Measurements from ENCODE around the gene TXNDC8. TPM values are rescaled to one million over a fixed set of nuclear protein-coding genes. Genes with fewer than 3 reads are reported as not detected.
"Not testable (repeated sequence)": the region's sequence is repeated elsewhere in the genome, so short reads cannot be mapped to it uniquely, and the experiment has no call there.

Gene TXNDC8
- total RNA-seq, 1 donor from 2014 or later = not detected

DNA sequence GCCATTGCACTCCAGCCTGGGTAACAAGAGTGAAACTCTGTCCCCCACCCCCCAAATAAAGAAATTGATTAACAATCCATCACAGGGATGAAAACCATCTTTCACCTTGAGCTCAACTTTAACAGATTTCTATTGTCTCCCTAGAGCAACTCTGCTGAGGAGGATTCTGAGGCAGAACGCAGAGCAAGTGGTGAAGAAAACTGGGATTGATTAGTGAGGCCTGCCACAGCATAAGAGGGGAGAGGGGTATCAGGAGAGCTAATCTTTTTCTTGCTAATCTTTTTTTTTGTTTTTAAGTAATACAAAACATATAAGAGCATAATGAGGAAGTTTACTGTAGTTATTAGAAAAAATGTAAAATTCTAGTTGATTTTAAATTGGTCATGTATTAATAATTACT lies 8.9 kb downstream of the TXNDC8 start:
- no peak for DNase-seq (ENCODE audit: low read depth in 2 of 2)

DNA sequence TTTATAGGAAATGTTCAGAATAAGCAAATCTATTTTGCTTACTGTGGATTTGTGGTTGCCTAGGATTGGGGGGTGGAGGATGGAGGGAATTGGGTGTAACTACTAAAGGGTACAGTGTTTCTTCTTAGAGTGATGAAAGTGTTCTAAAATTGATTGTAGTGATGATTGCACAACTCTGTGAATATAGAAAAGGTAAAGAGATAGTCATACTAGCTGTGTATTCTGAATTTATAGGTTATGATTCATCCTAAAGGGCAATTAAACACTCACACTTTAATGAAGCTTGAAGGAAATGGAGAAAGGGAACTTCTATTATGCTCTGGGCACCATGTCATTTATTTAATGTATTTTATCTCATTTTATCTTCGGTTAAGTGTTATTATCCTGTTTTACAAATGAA lies 9.9 kb downstream of the TXNDC8 start:
- no peak for DNase-seq (ENCODE audit: low read depth in 2 of 2)

DNA sequence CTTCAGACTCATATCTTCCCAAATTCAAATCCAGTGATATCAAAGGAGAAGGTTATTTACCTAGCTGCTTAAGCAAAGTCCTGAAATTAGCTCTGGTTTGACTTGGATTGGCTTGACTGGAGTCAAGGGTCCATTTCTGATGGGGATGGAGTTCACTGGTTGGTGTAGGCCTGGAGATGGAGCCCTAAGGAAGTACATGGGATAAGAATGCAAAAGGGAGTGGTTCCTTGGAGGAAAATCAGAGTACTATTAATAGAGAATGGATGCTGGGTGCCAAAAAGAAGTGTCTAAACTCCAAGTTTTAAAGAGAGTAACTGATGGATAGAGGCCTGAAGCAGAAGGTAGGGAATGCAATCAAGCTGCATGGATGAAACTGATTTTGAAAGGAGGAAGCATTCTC lies 13.8 kb downstream of the TXNDC8 start:
- DNase-seq (ENCODE audit: low read depth in 2 of 2) = no peak

DNA sequence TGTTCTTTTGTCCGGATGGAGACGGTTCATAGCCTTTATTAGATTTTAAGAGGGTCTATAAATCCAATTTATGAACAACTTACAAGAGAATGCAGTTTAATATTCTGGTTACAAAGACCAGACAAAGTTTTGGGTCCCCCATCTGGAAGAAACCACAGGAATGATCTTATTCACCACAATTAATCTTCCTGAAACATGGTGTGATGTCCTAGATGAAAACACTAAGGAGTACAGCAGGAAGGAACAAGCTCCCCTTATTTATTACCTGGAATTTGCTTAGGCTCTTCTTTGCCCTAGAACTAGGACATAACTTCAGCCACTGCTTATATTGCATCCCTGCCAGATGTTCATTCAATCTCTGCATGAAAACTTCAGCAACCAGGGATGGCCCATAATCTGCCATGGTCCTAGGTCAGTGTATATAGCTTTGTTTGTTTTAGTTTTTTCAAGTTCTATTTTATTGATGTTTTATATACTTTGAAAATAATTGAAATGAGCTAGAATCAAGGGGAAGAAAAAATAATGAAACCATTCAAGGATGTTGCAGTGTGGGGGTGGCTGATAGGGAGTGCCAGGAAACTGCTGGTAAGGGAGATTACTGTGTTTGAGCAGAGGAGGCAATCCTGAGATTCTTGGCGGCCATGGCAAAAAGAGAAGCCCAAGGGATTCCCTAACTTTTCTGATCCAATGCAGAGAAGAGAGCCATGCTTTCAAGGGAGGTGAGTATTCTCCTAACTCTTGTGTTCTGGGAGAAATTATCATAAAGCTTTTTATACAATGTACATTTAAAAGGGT lies 16.8 kb downstream of the TXNDC8 start:
- DNase-seq (ENCODE audit: low read depth in 2 of 2) = no peak

DNA sequence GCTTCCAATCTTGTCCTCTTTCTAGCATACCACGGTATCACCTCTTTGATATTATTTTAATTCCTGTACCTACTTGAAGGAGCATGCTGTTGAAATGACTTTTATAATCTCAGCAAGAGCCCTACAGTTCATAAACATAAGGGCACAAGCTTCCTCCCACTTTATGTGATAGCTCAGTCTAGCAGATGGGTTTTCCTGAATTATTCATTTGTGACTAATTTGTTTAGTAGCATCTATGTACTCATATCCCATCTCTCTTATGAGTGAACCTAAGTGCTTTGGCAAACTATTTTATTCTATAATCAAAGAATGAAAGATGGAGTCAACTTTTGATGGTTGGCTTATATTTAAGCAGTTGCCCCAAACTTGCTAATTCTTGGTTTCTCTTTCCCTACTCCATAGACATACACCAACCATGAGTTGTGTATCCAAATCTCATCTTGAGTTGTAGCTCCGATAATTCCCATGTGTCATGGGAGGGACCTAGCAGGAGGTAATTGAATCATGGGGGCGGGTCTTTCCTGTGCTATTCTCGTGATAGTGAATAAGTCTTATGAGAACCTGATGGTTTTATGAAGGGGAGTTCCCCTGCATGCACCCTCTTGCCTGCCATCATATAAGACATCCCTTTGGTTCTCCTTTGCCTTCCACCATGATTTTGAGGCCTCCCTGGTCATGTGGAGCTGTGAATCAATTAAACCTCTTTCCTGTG lies 17.7 kb downstream of the TXNDC8 start:
- DNase-seq (ENCODE audit: low read depth in 2 of 2) = no peak

DNA sequence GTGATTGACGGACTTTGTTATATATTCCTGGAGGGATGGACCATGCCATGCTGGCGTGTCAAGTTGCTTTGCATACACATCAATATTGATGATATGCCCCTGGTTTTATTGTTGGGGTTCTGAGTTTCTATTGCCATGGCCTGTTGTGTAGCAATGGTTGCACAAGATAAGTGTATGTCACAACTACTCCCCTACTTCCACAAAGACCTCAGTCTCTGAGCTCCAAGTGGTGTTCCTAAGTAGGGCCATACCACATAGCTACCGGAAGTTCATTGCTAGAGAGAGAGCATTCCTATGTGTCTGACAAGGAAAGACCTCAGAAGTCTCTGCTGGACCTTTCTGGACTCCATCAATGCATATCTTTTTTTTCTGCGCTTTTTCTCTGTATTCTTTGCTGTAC lies 19.8 kb downstream of the TXNDC8 start:
- DNase-seq (ENCODE audit: low read depth in 2 of 2) = no peak

GRCh38 chr9:110316261-110317075 lies 21.2 kb downstream of the TXNDC8 start:
- DNase-seq (ENCODE audit: low read depth in 2 of 2) = no peak

GRCh38 chr9:110311978-110312377 lies 25.7 kb downstream of the TXNDC8 start:
- not testable (repeated sequence) for DNase-seq (ENCODE audit: low read depth in 2 of 2)

GRCh38 chr9:110309681-110310080 lies 28.0 kb downstream of the TXNDC8 start:
- no peak for DNase-seq (ENCODE audit: low read depth in 2 of 2)

GRCh38 chr9:110308633-110309038 lies 29.0 kb downstream of the TXNDC8 start:
- no peak for DNase-seq (ENCODE audit: low read depth in 2 of 2)

GRCh38 chr9:110307191-110307590 lies 30.5 kb downstream of the TXNDC8 start:
- no peak for DNase-seq (ENCODE audit: low read depth in 2 of 2)

DNA sequence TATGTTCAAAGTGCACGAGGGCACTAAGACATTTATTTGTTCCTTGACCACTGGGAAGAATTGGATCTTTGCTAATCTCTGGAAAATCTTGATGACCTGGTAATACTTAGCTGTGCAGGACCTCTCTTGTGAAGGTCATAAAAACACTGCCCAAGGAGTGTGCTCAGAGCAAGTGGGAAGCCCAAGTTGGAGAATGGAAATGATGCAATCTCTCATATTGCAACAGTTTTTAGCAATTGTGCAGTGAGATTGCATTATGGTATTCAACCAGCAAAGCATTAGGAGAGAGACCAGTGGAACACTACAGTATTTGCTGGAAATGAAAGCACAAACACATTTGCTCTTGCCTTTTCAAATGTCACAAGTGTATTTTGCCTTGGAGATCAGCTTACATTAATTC lies 34.5 kb downstream of the TXNDC8 start:
- DNase-seq (ENCODE audit: low read depth in 2 of 2) = no peak

DNA sequence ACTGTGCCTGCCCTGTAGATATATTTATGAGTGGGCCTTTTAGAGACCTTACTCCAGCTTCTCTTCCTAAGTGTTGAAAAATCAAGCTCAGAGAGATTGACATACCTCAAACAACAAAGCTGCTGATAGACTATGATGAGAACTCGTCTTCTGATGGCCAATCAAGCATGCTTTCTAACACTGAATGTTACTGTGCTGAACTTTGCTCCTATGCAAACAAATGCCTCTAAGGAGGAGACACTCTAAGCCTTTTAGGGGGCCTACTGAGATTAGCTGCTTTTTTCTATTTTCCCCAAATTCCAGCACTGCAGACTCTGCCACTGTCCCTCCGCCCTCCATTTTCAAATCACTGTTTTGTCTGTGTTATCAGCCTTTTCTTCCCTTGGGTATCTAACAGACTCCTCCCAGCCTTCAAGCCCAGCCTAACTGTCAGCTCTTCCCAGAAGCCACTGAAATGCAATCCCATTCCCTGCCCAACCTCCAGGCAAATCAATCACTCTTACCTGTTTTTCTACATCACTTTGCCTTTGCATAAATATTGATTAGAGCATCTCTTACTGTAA lies 39.5 kb downstream of the TXNDC8 start:
- no peak for DNase-seq (ENCODE audit: low read depth in 2 of 2)

DNA sequence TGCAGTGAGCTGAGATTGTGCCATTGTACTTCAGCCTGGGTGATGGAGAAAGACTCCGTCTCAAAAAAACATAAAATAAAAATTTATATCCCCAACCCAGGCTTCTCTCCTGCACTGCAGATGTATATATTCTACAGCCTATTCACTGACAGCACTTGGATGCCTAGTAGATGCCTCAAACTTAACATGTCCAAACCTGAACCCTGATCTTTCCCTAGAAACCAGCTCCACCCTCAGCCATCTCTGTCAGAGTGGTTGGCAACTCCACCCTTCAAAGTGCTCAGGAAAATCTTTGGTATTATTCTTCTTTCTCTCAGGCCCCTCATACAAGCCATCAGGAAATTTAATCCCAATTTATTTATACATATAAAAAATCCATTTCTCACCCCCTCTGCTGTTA lies 44.4 kb downstream of the TXNDC8 start:
- DNase-seq (ENCODE audit: low read depth in 2 of 2) = no peak

GRCh38 chr9:110291921-110292557 lies 45.6 kb downstream of the TXNDC8 start:
- DNase-seq (ENCODE audit: low read depth in 2 of 2) = no peak

DNA sequence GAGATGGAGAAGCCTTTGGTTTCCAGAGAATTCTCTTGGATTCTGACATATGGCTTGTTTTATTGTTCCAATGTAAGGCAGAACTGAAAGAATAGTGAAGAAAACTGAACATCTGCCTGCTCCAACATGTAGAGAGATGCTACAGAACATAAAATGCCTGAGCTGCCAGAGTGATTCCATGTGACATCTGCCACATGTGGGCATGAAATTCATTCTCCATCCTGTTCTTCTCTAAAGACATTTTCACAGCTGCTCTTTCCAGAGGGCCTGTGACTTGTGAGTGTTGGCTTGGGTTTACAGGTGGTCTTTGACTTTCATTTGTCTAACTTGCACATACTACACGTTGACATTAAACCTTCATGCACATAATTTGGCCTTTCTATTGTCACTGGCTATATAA lies 47.7 kb downstream of the TXNDC8 start:
- no peak for DNase-seq (ENCODE audit: low read depth in 2 of 2)

- no peak for DNase-seq (ENCODE audit: low read depth in 2 of 2)
Observed at GRCh38 chr9:110288503-110288902, 49.2 kb downstream of the TXNDC8 start.

GRCh38 chr9:110287289-110287680 lies 50.4 kb downstream of the TXNDC8 start:
- DNase-seq (ENCODE audit: low read depth in 2 of 2) = no peak

DNA sequence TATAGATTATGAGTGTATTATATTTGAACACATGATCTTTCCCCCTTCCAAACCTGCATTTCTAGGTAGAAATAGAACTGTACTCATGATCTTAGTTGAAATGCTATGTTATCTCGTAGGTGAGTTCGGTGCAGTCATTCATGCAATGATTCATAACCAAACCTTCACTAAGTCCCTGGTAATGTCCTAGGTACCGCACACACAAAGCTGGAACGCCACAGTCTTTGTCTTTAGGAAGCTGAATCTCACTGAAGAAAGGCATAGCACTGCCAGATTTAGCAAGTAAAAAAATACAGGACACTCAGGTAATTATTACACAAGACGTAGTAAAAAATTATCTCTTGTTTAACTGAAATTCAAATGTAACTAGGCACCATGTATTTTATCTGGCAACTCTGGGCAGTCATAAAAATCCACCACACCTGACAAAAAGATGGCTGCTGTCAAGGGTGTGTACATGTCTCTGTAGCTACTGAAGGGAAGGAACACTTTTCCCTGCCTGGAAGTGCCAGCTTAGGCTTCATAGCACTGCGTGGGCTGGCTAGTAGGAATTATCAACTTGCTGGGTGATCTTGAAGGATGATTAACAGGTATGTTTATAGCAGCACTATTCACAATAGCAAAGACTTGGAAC lies 53.3 kb downstream of the TXNDC8 start:
- DNase-seq (ENCODE audit: low read depth in 2 of 2) = no peak

GRCh38 chr9:110283751-110284150 lies 53.9 kb downstream of the TXNDC8 start:
- DNase-seq (ENCODE audit: low read depth in 2 of 2) = no peak

GRCh38 chr9:110282739-110283081 lies 55.0 kb downstream of the TXNDC8 start:
- DNase-seq (ENCODE audit: low read depth in 2 of 2) = no peak
